Endodermal cell (in vitro differentiated cells): ENCODE data around the gene GAL3ST1. TPM values are rescaled to one million over a fixed set of nuclear protein-coding genes. Genes with fewer than 3 reads are reported as not detected.

Experiments used
- DNase-seq: peaks from one replicate; pipeline ENCODE4 v3.0.0-alpha.2; 2017
- H3K27ac ChIP-seq: 2 replicates; pipeline ENCODE4 v1.5.1; 2013; ENCODE audit warnings: mild to moderate bottlenecking, low read depth, low read length, moderate library complexity
- H3K27me3 ChIP-seq: 2 replicates; pipeline ENCODE4 v1.6.1; 2013; ENCODE audit warnings: mild to moderate bottlenecking, low read length, moderate library complexity; ENCODE audit not compliant: insufficient read depth, control insufficient read depth, poor library complexity, severe bottlenecking
- H3K36me3 ChIP-seq: 2 replicates; pipeline ENCODE4 v1.7.0; 2013; ENCODE audit warnings: mild to moderate bottlenecking, low read length, moderate library complexity; ENCODE audit not compliant: control insufficient read depth, insufficient read depth
- H3K4me1 ChIP-seq: one replicate; pipeline ENCODE4 v1.7.0; 2013; ENCODE audit warnings: low read length; ENCODE audit not compliant: control insufficient read depth, insufficient read depth
- H3K4me3 ChIP-seq: 2 replicates; pipeline ENCODE4 v1.5.1; 2013; ENCODE audit warnings: mild to moderate bottlenecking, low read length, moderate library complexity
- H3K9ac ChIP-seq: 2 replicates; pipeline ENCODE4 v1.6.1; 2013; ENCODE audit warnings: mild to moderate bottlenecking, low read length, moderate library complexity; ENCODE audit not compliant: poor library complexity, severe bottlenecking; ENCODE audit errors: extremely low read depth
- H3K9me3 ChIP-seq: 2 replicates; pipeline ENCODE4 v1.6.1; 2013; ENCODE audit warnings: mild to moderate bottlenecking, low read length, moderate library complexity; ENCODE audit not compliant: control insufficient read depth
- H3K27ac Mint-ChIP-seq: 2 replicates; pipeline ENCODE4 v1.8.0; 2020; ENCODE audit warnings: mixed read lengths
- H3K27me3 Mint-ChIP-seq: 2 replicates; pipeline ENCODE4 v1.8.0; 2021; ENCODE audit warnings: mild to moderate bottlenecking, mixed read lengths; ENCODE audit not compliant: insufficient read depth
- H3K36me3 Mint-ChIP-seq: 2 replicates; pipeline ENCODE4 v1.8.0; 2020; ENCODE audit warnings: low read depth, mixed read lengths
- H3K4me1 Mint-ChIP-seq: 2 replicates; pipeline ENCODE4 v1.8.0; 2020; ENCODE audit warnings: mixed read lengths
- H3K4me3 Mint-ChIP-seq: 2 replicates; pipeline ENCODE4 v1.8.0; 2020; ENCODE audit warnings: mild to moderate bottlenecking, moderate library complexity, mixed read lengths
- H3K9me3 Mint-ChIP-seq: 2 replicates; pipeline ENCODE4 v1.8.0; 2020; ENCODE audit warnings: mild to moderate bottlenecking, mixed read lengths
- CTCF ChIP-seq: fragments of 200-600 bp; sonication (generic); conservative IDR thresholded peaks from 2 replicates; pipeline ENCODE4 v1.5.0; 2021; ENCODE audit warnings: antibody characterized with exemption, mild to moderate bottlenecking
- WGBS, 2 experiments: methylation state at CpG; one replicate each; pipeline versions ENCODE4 v1.1.5 to v1.1.7; 2013; ENCODE audit warnings: missing lambda C conversion rate in 2 of 2, mixed read lengths in 1 of 2; ENCODE audit not compliant: insufficient coverage in 1 of 2, insufficient read length in 1 of 2; 5-methylcytosine and 5-hydroxymethylcytosine counted together
- total RNA-seq, 2 donors: library from RNA; stranded (reverse); fragmentation: NEBNext Ultra II Directional in 1 of 2; extraction: Animal tissue kit (Norgen Biotek cat#: 25700) in 1 of 2; gene quantifications; 2 replicates in 1 of 2; 3 replicates in 1 of 2; pipeline ENCODE4 v1.2.1, GENCODE V29; 2021

Gene GAL3ST1
- total RNA-seq, 2 donors from 2014 or later, result 26.4 to 28.3 TPM

GRCh38 chr22:30612789-30613188, 38.3 kb upstream of the GAL3ST1 start:
- H3K9me3 ChIP-seq, result no peaks in the 10 kb centered on the region
- Mint-ChIP-seq H3K4me3 (no peak overlapping the region), H3K27ac (no peak overlapping the region), H3K4me1 (peaks cover 25% of the 10 kb centered on the region), H3K36me3 (peaks cover 61% of the 10 kb centered on the region), H3K9me3 (no peaks in the 10 kb centered on the region), H3K27me3 (no peaks in the 10 kb centered on the region)
- peaks cover 45% of the 10 kb centered on the region for H3K36me3 ChIP-seq
- H3K27ac ChIP-seq, result no peak overlapping the region
- TF ChIP-seq CTCF, result peak; percentile 57
- H3K27me3 ChIP-seq, result no peaks in the 10 kb centered on the region
- no peak overlapping the region for H3K4me3 ChIP-seq
- no peak overlapping the region for H3K9ac ChIP-seq
- peaks cover 3% of the 10 kb centered on the region for H3K4me1 ChIP-seq
- DNase-seq, result peak; percentile 74
- WGBS, 2 experiments, result 95 to 97% methylated on average over 5 to 8 of the region's 8 CpGs

- H3K27ac Mint-ChIP-seq, result no peak overlapping the region
- Histone ChIP-seq H3K9ac (no peak overlapping the region), H3K4me1 (peaks cover 3% of the 10 kb centered on the region), H3K4me3 (no peak overlapping the region), H3K36me3 (peaks cover 38% of the 10 kb centered on the region), H3K27me3 (no peaks in the 10 kb centered on the region), H3K27ac (no peak overlapping the region), H3K9me3 (no peaks in the 10 kb centered on the region)
- no peaks in the 10 kb centered on the region for H3K27me3 Mint-ChIP-seq
- no peak for DNase-seq
- H3K4me3 Mint-ChIP-seq, result no peak overlapping the region
- H3K4me1 Mint-ChIP-seq, result peaks cover 36% of the 10 kb centered on the region
- peaks cover 49% of the 10 kb centered on the region for H3K36me3 Mint-ChIP-seq
- no peak for TF ChIP-seq CTCF
- WGBS, 2 experiments, result 95 to 96% methylated on average over 3 of the region's 3 CpGs
- no peaks in the 10 kb centered on the region for H3K9me3 Mint-ChIP-seq
These were observed 36.7 kb upstream of the GAL3ST1 start for GRCh38 chr22:30611197-30611596.

GRCh38 chr22:30610299-30610698, 35.8 kb upstream of the GAL3ST1 start:
- no peak overlapping the region for H3K27ac ChIP-seq
- TF ChIP-seq CTCF, result no peak
- H3K4me1 ChIP-seq, result peaks cover 8% of the 10 kb centered on the region
- no peak for DNase-seq
- H3K4me3 ChIP-seq, result no peak overlapping the region
- no peaks in the 10 kb centered on the region for H3K9me3 ChIP-seq
- no peaks in the 10 kb centered on the region for H3K9me3 Mint-ChIP-seq
- peaks cover 44% of the 10 kb centered on the region for H3K4me1 Mint-ChIP-seq
- H3K9ac ChIP-seq, result no peak overlapping the region
- H3K27me3 Mint-ChIP-seq, result no peaks in the 10 kb centered on the region
- 89 to 90% methylated on average over 6 of the region's 7 CpGs for WGBS, 2 experiments
- peaks cover 30% of the 10 kb centered on the region for H3K36me3 ChIP-seq
- H3K27ac Mint-ChIP-seq, result no peak overlapping the region
- peaks cover 42% of the 10 kb centered on the region for H3K36me3 Mint-ChIP-seq
- no peak overlapping the region for H3K4me3 Mint-ChIP-seq
- H3K27me3 ChIP-seq, result no peaks in the 10 kb centered on the region
